Body of pancreas (tissue), 4 donors: ENCODE measurements around the gene TGDS. TPM values are rescaled to one million over a fixed set of nuclear protein-coding genes. Genes with fewer than 3 reads are reported as not detected.

Experiments used
- ATAC-seq: fragments of 150-250 bp; one replicate; pipeline ENCODE4 v1.9.1; 2016
- DNase-seq, 4 donors: peaks; one replicate each; pipeline ENCODE4 v3.0.0-alpha.2; 2019
- H3K27ac ChIP-seq, 4 donors: fragments of 200-600 bp; sonication (generic); 1 replicate in 3 of 4; 2 replicates in 1 of 4; pipeline versions ENCODE4 v1.5.1 to v1.6.1; 2016 to 2019; ENCODE audit warnings: mild to moderate bottlenecking in 1 of 4, mixed read lengths in 1 of 4, moderate library complexity in 1 of 4
- H3K27me3 ChIP-seq, 2 donors: fragments of 200-600 bp; sonication (generic); one replicate each; pipeline ENCODE4 v1.6.0; 2016; ENCODE audit warnings: mild to moderate bottlenecking in 1 of 2
- H3K36me3 ChIP-seq, 2 donors: fragments of 200-600 bp; sonication (generic); replicated peaks in 1 of 2; 2 replicates each; pipeline ENCODE4 v1.5.1; 2016; ENCODE audit warnings: low read depth in 2 of 2; ENCODE audit not compliant: insufficient read depth in 1 of 2
- H3K4me1 ChIP-seq: fragments of 200-600 bp; sonication (generic); one replicate; pipeline ENCODE4 v1.6.0; 2016
- H3K4me3 ChIP-seq, 2 donors: fragments of 200-600 bp; sonication (generic); 1 replicate in 1 of 2; 2 replicates in 1 of 2; pipeline ENCODE4 v1.5.1; 2016 to 2019
- H3K9me3 ChIP-seq, 3 donors: fragments of 200-600 bp; sonication (generic); 1 replicate in 2 of 3; 2 replicates in 1 of 3; pipeline ENCODE4 v1.5.1; 2016
- POLR2A ChIP-seq, 3 donors: fragments of 450-650 bp; IDR thresholded peaks; one replicate each; pipeline ENCODE4 v1.6.1; 2016; ENCODE audit warnings: antibody characterized with exemption in 3 of 3, mild to moderate bottlenecking in 2 of 3
- WGBS, 2 donors: methylation state at CpG; one replicate each; pipeline ENCODE4 v1.1.5; 2017; 5-methylcytosine and 5-hydroxymethylcytosine counted together
- intact Hi-C: fragments of 100-400 bp; cut with DNase I; formaldehyde crosslinking; loops from one replicate; pipeline ENCODE4 v1.15.1; 2023
- total RNA-seq, 2 donors: library from RNA; depleted of rRNA; stranded (reverse); fragments of >200 nt; gene quantifications; one replicate each; pipeline ENCODE4 v1.1.0, GENCODE V29; 2016
- TF ChIP-seq, protein P1 (sequence below), 7 experiments: fragments of 450-650 bp in 4 of 7; fragments of 200-600 bp in 3 of 7; sonication (generic) in 3 of 7; IDR thresholded peaks; one replicate each; pipeline ENCODE4 v1.5.1; 2016 to 2019; ENCODE audit warnings: antibody characterized with exemption in 7 of 7

Gene TGDS
- total RNA-seq, 2 donors from 2014 or later = 6.0 to 8.2 TPM

DNA sequence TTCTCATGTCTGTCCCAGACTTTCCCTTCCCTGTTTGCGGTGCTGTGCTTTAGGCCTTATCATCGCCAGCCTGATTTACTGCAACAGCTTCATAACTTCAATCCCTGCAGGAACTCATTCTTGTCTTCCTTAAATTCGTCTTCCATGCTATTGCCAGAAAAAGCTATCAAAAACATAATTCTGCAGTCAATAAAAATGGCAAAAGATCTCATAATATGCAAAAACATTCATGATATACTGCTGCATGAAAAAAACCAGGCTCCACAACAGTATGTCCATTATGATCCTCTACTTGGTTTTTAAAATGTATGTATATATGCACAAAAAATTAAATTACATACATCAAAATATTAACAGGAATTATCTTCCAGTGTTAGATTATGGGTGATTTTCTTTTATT, 28.4 kb downstream of the TGDS start:
- WGBS, 2 donors = 92 to 94% methylated on average over 3 of the region's 3 CpGs
- H3K9me3 ChIP-seq = no peaks in the 10 kb centered on the region
- TF ChIP-seq POLR2A (IDR thresholded peaks at IDR 0.05) = no peak
- TF ChIP-seq, protein P1, sequence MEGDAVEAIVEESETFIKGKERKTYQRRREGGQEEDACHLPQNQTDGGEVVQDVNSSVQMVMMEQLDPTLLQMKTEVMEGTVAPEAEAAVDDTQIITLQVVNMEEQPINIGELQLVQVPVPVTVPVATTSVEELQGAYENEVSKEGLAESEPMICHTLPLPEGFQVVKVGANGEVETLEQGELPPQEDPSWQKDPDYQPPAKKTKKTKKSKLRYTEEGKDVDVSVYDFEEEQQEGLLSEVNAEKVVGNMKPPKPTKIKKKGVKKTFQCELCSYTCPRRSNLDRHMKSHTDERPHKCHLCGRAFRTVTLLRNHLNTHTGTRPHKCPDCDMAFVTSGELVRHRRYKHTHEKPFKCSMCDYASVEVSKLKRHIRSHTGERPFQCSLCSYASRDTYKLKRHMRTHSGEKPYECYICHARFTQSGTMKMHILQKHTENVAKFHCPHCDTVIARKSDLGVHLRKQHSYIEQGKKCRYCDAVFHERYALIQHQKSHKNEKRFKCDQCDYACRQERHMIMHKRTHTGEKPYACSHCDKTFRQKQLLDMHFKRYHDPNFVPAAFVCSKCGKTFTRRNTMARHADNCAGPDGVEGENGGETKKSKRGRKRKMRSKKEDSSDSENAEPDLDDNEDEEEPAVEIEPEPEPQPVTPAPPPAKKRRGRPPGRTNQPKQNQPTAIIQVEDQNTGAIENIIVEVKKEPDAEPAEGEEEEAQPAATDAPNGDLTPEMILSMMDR (IDR thresholded peaks at IDR 0.05) = no peak
- intact Hi-C loops = no loop called here
- H3K4me1 ChIP-seq = no peaks in the 10 kb centered on the region
- ATAC-seq = no peak
- H3K27ac ChIP-seq = no peak overlapping the region
- H3K4me3 ChIP-seq = no peak overlapping the region
- H3K27me3 ChIP-seq = no peaks in the 10 kb centered on the region
- H3K36me3 ChIP-seq = peaks cover 0 to 4% of the 10 kb centered on the region in 2 donors
- DNase-seq = no peak

DNA sequence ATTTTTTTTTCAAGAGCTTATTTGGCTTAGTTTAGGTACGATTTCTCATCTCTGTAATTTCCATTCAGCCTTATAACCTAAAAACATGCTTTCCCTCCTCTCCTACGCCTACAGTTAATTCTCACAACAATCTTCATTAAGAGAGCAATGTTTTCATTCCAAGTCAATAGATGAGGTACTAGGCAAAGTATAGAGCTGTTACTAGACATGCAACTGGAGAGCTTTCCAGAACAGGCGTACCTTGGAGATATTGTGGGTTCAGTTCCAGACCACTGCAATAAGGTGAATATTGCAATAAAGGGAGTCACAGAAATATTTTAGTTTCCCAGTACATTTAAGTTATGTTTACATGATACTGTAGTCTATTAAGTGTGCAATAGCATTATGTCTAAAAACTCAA, 34.8 kb downstream of the TGDS start:
- Histone ChIP-seq H3K36me3 (no peaks in the 10 kb centered on the region), H3K27ac (no peak overlapping the region), H3K4me1 (no peaks in the 10 kb centered on the region), H3K4me3 (no peak overlapping the region), H3K27me3 (no peaks in the 10 kb centered on the region), H3K9me3 (no peaks in the 10 kb centered on the region)
- no peak for TF ChIP-seq POLR2A (IDR thresholded peaks at IDR 0.05)
- TF ChIP-seq, protein P1 (IDR thresholded peaks at IDR 0.05) = no peak
- no peak for ATAC-seq
- intact Hi-C loops = no loop called here
- DNase-seq = no peak
- WGBS, 2 donors = 89% methylated on average over 3 of the region's 3 CpGs

DNA sequence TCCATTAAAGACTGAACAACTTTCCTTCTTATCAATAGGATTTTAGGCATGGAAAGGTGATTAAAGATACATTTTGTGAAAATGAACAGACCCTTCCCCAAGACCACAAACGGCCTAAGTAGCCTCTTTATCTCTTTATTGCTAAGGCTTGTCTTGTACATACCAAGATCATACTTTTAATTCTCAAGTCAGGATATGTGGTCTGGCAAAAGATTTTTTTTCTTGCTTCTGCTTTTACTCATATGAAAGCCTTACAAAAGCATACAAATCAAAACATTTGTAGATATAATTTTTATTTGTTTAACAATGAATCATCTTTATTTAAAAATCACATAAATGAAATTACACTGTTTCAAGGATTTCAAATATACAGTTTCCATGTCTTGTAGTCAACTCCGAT, 35.8 kb downstream of the TGDS start:
- ATAC-seq = no peak
- no peak overlapping the region for H3K27ac ChIP-seq
- no peaks in the 10 kb centered on the region for H3K27me3 ChIP-seq
- TF ChIP-seq, protein P1 (IDR thresholded peaks at IDR 0.05) = no peak
- TF ChIP-seq POLR2A (IDR thresholded peaks at IDR 0.05) = no peak
- DNase-seq = no peak
- no peaks in the 10 kb centered on the region for H3K36me3 ChIP-seq
- no peaks in the 10 kb centered on the region for H3K9me3 ChIP-seq
- H3K4me3 ChIP-seq = no peak overlapping the region
- no peaks in the 10 kb centered on the region for H3K4me1 ChIP-seq
- intact Hi-C loops = no loop called here
- WGBS, 2 donors = 51 to 57% methylated on average over 2 of the region's 2 CpGs

DNA sequence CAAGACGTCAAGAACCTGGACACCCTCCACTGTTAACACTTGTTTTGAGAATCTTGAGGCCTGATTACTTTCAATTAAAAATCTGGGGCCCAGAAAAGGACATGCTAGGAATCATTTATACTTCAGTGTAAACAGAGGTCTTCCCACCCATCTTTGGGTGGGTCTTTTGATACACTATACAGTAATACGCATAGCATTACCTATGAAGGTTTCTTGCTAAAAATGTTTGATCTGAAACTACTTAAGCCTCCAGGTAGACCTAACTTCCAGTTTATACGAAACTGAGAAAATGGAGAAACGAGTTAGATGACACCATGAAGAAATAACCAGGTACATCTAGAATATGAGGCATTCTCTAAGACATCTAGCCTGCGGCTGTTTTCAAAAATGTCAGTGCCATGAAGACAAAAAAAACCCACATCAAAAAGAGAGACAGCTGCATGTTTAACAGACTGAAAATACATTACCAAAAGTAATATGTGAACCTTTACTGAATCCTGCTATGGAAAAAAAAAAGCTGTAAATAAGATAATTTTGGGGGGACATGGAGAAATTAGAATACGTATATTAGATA, 36.6 kb downstream of the TGDS start:
- DNase-seq (no peak), ATAC-seq (no peak)
- H3K4me1 ChIP-seq = no peaks in the 10 kb centered on the region
- TF ChIP-seq, protein P1 (IDR thresholded peaks at IDR 0.05) = no peak
- TF ChIP-seq POLR2A (IDR thresholded peaks at IDR 0.05) = no peak
- no peaks in the 10 kb centered on the region for H3K27me3 ChIP-seq
- intact Hi-C loops = no loop called here
- H3K36me3 ChIP-seq = no peaks in the 10 kb centered on the region
- 87 to 91% methylated on average over 6 of the region's 6 CpGs for WGBS, 2 donors
- H3K9me3 ChIP-seq = no peaks in the 10 kb centered on the region
- H3K4me3 ChIP-seq = no peak overlapping the region
- no peak overlapping the region for H3K27ac ChIP-seq

DNA sequence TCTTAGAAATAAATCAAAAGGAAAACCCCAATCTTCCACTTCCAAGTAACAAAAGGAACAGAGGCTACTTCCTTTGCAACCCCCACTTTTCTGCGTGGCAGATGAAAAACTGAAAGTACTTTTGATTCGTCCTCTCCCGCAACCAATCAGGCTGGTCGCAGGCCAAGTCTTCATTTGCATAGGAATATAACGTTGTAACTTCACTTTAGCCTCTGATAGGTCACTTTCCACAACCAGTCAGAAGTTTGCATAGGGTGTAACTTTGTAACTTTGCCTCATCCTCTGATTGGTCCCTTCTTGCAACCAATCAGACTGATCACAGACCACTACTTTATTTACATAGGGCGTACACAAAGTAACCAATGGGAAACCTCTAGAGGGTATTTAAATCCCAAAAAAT, 37.2 kb downstream of the TGDS start:
- DNase-seq (peak in 1 of 4 donors; percentile 6), ATAC-seq (no peak)
- WGBS, 2 donors = 67 to 82% methylated on average over 6 of the region's 6 CpGs
- H3K4me1 ChIP-seq = no peaks in the 10 kb centered on the region
- no peaks in the 10 kb centered on the region for H3K9me3 ChIP-seq
- no peak for TF ChIP-seq POLR2A (IDR thresholded peaks at IDR 0.05)
- TF ChIP-seq, protein P1 (IDR thresholded peaks at IDR 0.05) = no peak
- H3K36me3 ChIP-seq = no peaks in the 10 kb centered on the region
- no peak overlapping the region for H3K27ac ChIP-seq
- intact Hi-C loops = no loop called here
- no peaks in the 10 kb centered on the region for H3K27me3 ChIP-seq
- no peak overlapping the region for H3K4me3 ChIP-seq
